GOT3 (cell line): Measurements from ENCODE around the gene GALNS.
"Not testable (repeated sequence)": the region's sequence is repeated elsewhere in the genome, so short reads cannot be mapped to it uniquely, and the experiment has no call there.

ENCODE experiments used
- DNase-seq: peaks from one replicate; lab custom pipeline; 2025; ENCODE audit warnings: mixed read lengths; lab: John Stamatoyannopoulos, UW

Gene GALNS

GRCh38 chr16:88784074-88784855 lies 72.5 kb downstream of the GALNS start:
- peak; percentile 57 for DNase-seq

- no peak for DNase-seq
These were observed 73.2 kb downstream of the GALNS start for GRCh38 chr16:88783391-88784073.

- peak; percentile 38 for DNase-seq
These were observed 74.0 kb downstream of the GALNS start for GRCh38 chr16:88782454-88783390.

- no peak for DNase-seq
These were observed 75.3 kb downstream of the GALNS start for GRCh38 chr16:88781140-88782077.

- no peak for DNase-seq
These were observed 76.3 kb downstream of the GALNS start for GRCh38 chr16:88780142-88781062.

GRCh38 chr16:88779406-88780141 lies 77.2 kb downstream of the GALNS start:
- no peak for DNase-seq

- DNase-seq: no peak
These were observed 78.1 kb downstream of the GALNS start for GRCh38 chr16:88778541-88779065.

GRCh38 chr16:88778271-88778525 lies 78.5 kb downstream of the GALNS start:
- no peak for DNase-seq

GRCh38 chr16:88777471-88778270 lies 79.1 kb downstream of the GALNS start:
- no peak for DNase-seq

- DNase-seq: no peak
These were observed 80.9 kb downstream of the GALNS start for GRCh38 chr16:88775825-88776224.

- no peak for DNase-seq
These were observed 82.0 kb downstream of the GALNS start for GRCh38 chr16:88774544-88775393.

GRCh38 chr16:88773812-88774291 lies 82.9 kb downstream of the GALNS start:
- no peak for DNase-seq

GRCh38 chr16:88772871-88773811 lies 83.6 kb downstream of the GALNS start:
- DNase-seq: no peak

GRCh38 chr16:88771781-88772180 lies 85.0 kb downstream of the GALNS start:
- not testable (repeated sequence) for DNase-seq

- no peak for DNase-seq
These were observed 85.4 kb downstream of the GALNS start for GRCh38 chr16:88771294-88771772.
